WTC11 (cell line): ENCODE measurements around the gene PPARD. TPM values are rescaled to one million over a fixed set of nuclear protein-coding genes. Genes with fewer than 3 reads are reported as not detected.

ENCODE experiments used
- ATAC-seq: fragments of 200-7000 bp; cut with Tn5 transposase; 2 replicates; pipeline ENCODE4 v1.10.0; 2021; ENCODE audit warnings: mild to moderate bottlenecking, moderate library complexity
- CTCF ChIA-PET: fragments of 300-600 bp; sonication (Branson Sonifier 250); formaldehyde crosslinking; loops from one replicate; lab custom pipeline; 2021; ENCODE audit warnings: antibody characterized with exemption; lab: Charles Lee
- POLR2A ChIA-PET: fragments of 350-600 bp; sonication (Branson Sonifier 250); formaldehyde crosslinking; loops from one replicate; lab custom pipeline; 2021; ENCODE audit warnings: antibody characterized with exemption; lab: Charles Lee
- DNase-seq: peaks from one replicate; pipeline ENCODE4 v3.0.0; 2021; ENCODE audit warnings: low spot score
- H3K27ac Mint-ChIP-seq: 2 replicates; pipeline ENCODE4 v1.8.0; 2021; ENCODE audit warnings: mixed read lengths
- H3K27me3 Mint-ChIP-seq: 2 replicates; pipeline ENCODE4 v1.8.0; 2021; ENCODE audit warnings: low read depth, mild to moderate bottlenecking, moderate library complexity, mixed read lengths
- H3K36me3 Mint-ChIP-seq: 2 replicates; pipeline ENCODE4 v1.8.0; 2021; ENCODE audit warnings: mixed read lengths
- H3K4me1 Mint-ChIP-seq: 2 replicates; pipeline ENCODE4 v1.8.0; 2022; ENCODE audit warnings: mixed read lengths
- H3K4me3 Mint-ChIP-seq: 2 replicates; pipeline ENCODE4 v1.8.0; 2021; ENCODE audit warnings: mild to moderate bottlenecking, moderate library complexity, mixed read lengths
- H3K9me3 Mint-ChIP-seq: 2 replicates; pipeline ENCODE4 v1.8.0; 2021; ENCODE audit warnings: mixed read lengths
- CREB1 ChIP-seq: sonication (generic); formaldehyde crosslinking; IDR thresholded peaks from 2 replicates; pipeline ENCODE4 v1.8.0; 2023; ENCODE audit warnings: mild to moderate bottlenecking, missing genetic modification reagents
- FOXK1 ChIP-seq: sonication (generic); formaldehyde crosslinking; IDR thresholded peaks from 2 replicates; pipeline ENCODE4 v1.8.0; 2022; ENCODE audit warnings: mild to moderate bottlenecking, moderate library complexity, missing genetic modification reagents
- NR2C2 ChIP-seq: sonication (generic); formaldehyde crosslinking; IDR thresholded peaks from 2 replicates; pipeline ENCODE4 v1.8.0; 2022; ENCODE audit warnings: mild to moderate bottlenecking, missing genetic modification reagents
- SOX15 ChIP-seq: fragments of 250-450 bp; sonication (Bioruptor Pico); IDR thresholded peaks from 2 replicates; pipeline ENCODE4 v1.9.0; 2021; ENCODE audit warnings: mild to moderate bottlenecking
- ZNF121 ChIP-seq: sonication (generic); formaldehyde crosslinking; IDR thresholded peaks from 2 replicates; pipeline ENCODE4 v1.8.0; 2023; ENCODE audit warnings: missing genetic modification reagents
- ZNF317 ChIP-seq: sonication (generic); formaldehyde crosslinking; IDR thresholded peaks from 2 replicates; pipeline ENCODE4 v1.8.1; 2023; ENCODE audit warnings: low read depth, mild to moderate bottlenecking, moderate library complexity, missing genetic modification reagents, borderline replicate concordance
- ZNF416 ChIP-seq: fragments of 250-450 bp; sonication (Bioruptor Pico); IDR thresholded peaks from 2 replicates; pipeline ENCODE4 v1.9.0; 2021; ENCODE audit warnings: mild to moderate bottlenecking, inconsistent platforms
- ZNF423 ChIP-seq: fragments of 250-450 bp; sonication (Bioruptor Pico); IDR thresholded peaks from 2 replicates; pipeline ENCODE4 v2.1.2; 2022; ENCODE audit warnings: mild to moderate bottlenecking, moderate library complexity
- total RNA-seq: library from RNA; stranded (reverse); gene quantifications from 3 replicates; pipeline ENCODE4 v1.2.3, GENCODE V29; 2021
- TF ChIP-seq, protein P1 (sequence below): fragments of 250-450 bp; sonication (Bioruptor Pico); IDR thresholded peaks from 2 replicates; pipeline ENCODE4 v1.9.0; 2021; ENCODE audit warnings: moderate library complexity, mild to moderate bottlenecking, inconsistent platforms, borderline replicate concordance
- TF ChIP-seq, protein P2 (sequence below): sonication (generic); formaldehyde crosslinking; IDR thresholded peaks from 2 replicates; pipeline ENCODE4 v1.8.0; 2022; ENCODE audit warnings: missing genetic modification reagents
- TF ChIP-seq, protein P3 (sequence below): sonication (generic); formaldehyde crosslinking; conservative IDR thresholded peaks from 2 replicates; pipeline ENCODE4 v1.8.1; 2023; ENCODE audit warnings: mild to moderate bottlenecking, low read depth, missing genetic modification reagents, moderate library complexity
- TF ChIP-seq, protein P4 (sequence below): sonication (generic); formaldehyde crosslinking; conservative IDR thresholded peaks from 2 replicates; pipeline ENCODE4 v1.8.1; 2022; ENCODE audit warnings: mild to moderate bottlenecking, missing genetic modification reagents
- TF ChIP-seq, protein P5 (sequence below): fragments of 200-600 bp; IDR thresholded peaks from 2 replicates; pipeline ENCODE4 v1.8.0; 2022; ENCODE audit warnings: antibody characterized with exemption
- TF ChIP-seq, protein P6 (sequence below): sonication (generic); formaldehyde crosslinking; IDR thresholded peaks from 2 replicates; pipeline ENCODE4 v1.8.1; 2022; ENCODE audit warnings: mild to moderate bottlenecking, missing genetic modification reagents, moderate library complexity, borderline replicate concordance
- TF ChIP-seq, protein P7 (sequence below): sonication (generic); formaldehyde crosslinking; IDR thresholded peaks from 2 replicates; pipeline ENCODE4 v1.8.1; 2023; ENCODE audit warnings: mild to moderate bottlenecking, missing genetic modification reagents, moderate library complexity
- TF ChIP-seq, protein P8 (sequence below): sonication (generic); formaldehyde crosslinking; IDR thresholded peaks from 2 replicates; pipeline ENCODE4 v1.8.1; 2023; ENCODE audit warnings: mild to moderate bottlenecking, missing genetic modification reagents

Gene PPARD
- total RNA-seq, 1 experiment from 2014 or later: 14.7 TPM

DNA sequence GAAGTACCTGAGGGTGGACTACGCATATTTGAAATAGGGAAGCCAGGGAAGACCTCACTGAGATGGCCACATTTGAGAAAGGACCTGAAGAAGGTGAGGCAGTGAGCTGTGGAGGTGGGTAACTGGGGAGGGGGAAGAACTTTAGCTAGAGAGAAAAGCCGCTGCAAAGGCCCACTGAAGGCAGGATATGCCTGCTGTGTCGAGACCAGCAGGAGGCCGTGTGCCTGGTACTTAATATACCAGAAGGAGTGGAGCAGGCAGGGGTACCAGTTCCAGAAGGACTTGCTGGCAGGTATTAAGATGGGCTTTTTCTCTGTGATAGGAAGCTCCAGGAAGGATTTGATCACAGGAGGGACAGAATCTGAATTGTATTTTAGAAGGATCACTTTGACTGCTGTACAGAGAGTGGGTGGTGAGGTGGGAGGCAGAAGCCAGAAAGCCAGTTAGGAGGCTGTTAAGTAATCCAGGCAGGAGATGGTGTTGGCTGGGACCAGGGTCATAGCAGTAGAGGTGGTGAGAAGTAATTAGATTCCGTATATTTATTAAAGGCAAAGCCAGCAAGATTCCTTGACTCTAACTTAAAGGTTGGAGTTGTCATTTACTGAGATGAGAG lies 55.6 kb downstream of the PPARD start:
- no peak overlapping the region for H3K27ac Mint-ChIP-seq
- H3K9me3 Mint-ChIP-seq: peaks cover 10% of the 10 kb centered on the region
- no peak overlapping the region for H3K4me3 Mint-ChIP-seq
- H3K4me1 Mint-ChIP-seq: peaks cover 22% of the 10 kb centered on the region
- no peaks in the 10 kb centered on the region for H3K27me3 Mint-ChIP-seq
- POLR2A ChIA-PET: no interaction called here
- CTCF ChIA-PET: interaction anchor here (0.8 to 1.0 kb wide), 2 partner anchors 8 to 79 kb away, joined by 3 to 4 read pairs; no protein-coding TSS in a partner anchor
- DNase-seq (no peak), ATAC-seq (peak; percentile 59)
- peak; percentile 82 for TF ChIP-seq ZNF121 (CRISPR knock-in tag)
- TF ChIP-seq, protein P1, sequence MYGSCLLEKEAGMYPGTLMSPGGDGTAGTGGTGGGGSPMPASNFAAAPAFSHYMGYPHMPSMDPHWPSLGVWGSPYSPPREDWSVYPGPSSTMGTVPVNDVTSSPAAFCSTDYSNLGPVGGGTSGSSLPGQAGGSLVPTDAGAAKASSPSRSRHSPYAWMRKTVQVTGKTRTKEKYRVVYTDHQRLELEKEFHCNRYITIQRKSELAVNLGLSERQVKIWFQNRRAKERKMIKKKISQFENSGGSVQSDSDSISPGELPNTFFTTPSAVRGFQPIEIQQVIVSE: no peak
- H3K36me3 Mint-ChIP-seq: peaks cover 7% of the 10 kb centered on the region

DNA sequence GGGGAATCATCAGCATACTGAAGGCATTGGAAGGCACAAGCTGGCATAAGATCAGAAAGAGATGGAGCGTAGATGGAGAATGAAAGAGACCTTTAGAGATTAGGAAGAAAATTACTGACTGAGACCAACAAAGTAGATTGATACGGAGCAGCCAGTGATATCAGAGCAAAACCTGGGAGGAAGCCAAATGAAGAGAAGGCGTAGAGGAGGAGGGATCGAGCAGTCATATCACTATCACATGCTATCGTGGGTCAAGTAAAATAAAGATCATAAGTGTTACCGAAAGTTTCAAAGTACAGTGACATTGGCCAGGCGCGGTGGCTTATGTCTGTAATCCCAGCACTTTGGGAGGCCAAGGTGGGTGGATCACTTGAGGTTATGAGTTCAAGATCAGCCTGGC lies 56.2 kb downstream of the PPARD start:
- Mint-ChIP-seq H3K4me1 (peaks cover 21% of the 10 kb centered on the region), H3K27ac (no peak overlapping the region), H3K4me3 (no peak overlapping the region), H3K36me3 (peaks cover 7% of the 10 kb centered on the region), H3K9me3 (peaks cover 10% of the 10 kb centered on the region), H3K27me3 (no peaks in the 10 kb centered on the region)
- no peak for ATAC-seq
- no peak for DNase-seq
- ChIA-PET CTCF (interaction anchor here (0.5 kb wide), 1 partner anchor 896 kb away, joined by 3 read pairs; no protein-coding TSS in a partner anchor), POLR2A (no interaction called here)
- TF ChIP-seq CREB1 (no peak), ZNF423 (CRISPR knock-in tag) (no peak), ZNF317 (no peak), SOX15 (CRISPR knock-in tag) (no peak), NR2C2 (CRISPR knock-in tag) (no peak), FOXK1 (CRISPR knock-in tag) (no peak), ZNF416 (CRISPR knock-in tag) (no peak)
- TF ChIP-seq, protein P2, sequence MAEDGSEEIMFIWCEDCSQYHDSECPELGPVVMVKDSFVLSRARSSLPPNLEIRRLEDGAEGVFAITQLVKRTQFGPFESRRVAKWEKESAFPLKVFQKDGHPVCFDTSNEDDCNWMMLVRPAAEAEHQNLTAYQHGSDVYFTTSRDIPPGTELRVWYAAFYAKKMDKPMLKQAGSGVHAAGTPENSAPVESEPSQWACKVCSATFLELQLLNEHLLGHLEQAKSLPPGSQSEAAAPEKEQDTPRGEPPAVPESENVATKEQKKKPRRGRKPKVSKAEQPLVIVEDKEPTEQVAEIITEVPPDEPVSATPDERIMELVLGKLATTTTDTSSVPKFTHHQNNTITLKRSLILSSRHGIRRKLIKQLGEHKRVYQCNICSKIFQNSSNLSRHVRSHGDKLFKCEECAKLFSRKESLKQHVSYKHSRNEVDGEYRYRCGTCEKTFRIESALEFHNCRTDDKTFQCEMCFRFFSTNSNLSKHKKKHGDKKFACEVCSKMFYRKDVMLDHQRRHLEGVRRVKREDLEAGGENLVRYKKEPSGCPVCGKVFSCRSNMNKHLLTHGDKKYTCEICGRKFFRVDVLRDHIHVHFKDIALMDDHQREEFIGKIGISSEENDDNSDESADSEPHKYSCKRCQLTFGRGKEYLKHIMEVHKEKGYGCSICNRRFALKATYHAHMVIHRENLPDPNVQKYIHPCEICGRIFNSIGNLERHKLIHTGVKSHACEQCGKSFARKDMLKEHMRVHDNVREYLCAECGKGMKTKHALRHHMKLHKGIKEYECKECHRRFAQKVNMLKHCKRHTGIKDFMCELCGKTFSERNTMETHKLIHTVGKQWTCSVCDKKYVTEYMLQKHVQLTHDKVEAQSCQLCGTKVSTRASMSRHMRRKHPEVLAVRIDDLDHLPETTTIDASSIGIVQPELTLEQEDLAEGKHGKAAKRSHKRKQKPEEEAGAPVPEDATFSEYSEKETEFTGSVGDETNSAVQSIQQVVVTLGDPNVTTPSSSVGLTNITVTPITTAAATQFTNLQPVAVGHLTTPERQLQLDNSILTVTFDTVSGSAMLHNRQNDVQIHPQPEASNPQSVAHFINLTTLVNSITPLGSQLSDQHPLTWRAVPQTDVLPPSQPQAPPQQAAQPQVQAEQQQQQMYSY (CRISPR knock-in tag): no peak
- TF ChIP-seq, protein P3, sequence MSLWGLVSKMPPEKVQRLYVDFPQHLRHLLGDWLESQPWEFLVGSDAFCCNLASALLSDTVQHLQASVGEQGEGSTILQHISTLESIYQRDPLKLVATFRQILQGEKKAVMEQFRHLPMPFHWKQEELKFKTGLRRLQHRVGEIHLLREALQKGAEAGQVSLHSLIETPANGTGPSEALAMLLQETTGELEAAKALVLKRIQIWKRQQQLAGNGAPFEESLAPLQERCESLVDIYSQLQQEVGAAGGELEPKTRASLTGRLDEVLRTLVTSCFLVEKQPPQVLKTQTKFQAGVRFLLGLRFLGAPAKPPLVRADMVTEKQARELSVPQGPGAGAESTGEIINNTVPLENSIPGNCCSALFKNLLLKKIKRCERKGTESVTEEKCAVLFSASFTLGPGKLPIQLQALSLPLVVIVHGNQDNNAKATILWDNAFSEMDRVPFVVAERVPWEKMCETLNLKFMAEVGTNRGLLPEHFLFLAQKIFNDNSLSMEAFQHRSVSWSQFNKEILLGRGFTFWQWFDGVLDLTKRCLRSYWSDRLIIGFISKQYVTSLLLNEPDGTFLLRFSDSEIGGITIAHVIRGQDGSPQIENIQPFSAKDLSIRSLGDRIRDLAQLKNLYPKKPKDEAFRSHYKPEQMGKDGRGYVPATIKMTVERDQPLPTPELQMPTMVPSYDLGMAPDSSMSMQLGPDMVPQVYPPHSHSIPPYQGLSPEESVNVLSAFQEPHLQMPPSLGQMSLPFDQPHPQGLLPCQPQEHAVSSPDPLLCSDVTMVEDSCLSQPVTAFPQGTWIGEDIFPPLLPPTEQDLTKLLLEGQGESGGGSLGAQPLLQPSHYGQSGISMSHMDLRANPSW (CRISPR knock-in tag): no peak
- TF ChIP-seq, protein P4, sequence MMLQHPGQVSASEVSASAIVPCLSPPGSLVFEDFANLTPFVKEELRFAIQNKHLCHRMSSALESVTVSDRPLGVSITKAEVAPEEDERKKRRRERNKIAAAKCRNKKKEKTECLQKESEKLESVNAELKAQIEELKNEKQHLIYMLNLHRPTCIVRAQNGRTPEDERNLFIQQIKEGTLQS (CRISPR knock-in tag): no peak
- TF ChIP-seq, protein P5, sequence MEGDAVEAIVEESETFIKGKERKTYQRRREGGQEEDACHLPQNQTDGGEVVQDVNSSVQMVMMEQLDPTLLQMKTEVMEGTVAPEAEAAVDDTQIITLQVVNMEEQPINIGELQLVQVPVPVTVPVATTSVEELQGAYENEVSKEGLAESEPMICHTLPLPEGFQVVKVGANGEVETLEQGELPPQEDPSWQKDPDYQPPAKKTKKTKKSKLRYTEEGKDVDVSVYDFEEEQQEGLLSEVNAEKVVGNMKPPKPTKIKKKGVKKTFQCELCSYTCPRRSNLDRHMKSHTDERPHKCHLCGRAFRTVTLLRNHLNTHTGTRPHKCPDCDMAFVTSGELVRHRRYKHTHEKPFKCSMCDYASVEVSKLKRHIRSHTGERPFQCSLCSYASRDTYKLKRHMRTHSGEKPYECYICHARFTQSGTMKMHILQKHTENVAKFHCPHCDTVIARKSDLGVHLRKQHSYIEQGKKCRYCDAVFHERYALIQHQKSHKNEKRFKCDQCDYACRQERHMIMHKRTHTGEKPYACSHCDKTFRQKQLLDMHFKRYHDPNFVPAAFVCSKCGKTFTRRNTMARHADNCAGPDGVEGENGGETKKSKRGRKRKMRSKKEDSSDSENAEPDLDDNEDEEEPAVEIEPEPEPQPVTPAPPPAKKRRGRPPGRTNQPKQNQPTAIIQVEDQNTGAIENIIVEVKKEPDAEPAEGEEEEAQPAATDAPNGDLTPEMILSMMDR: no peak
- TF ChIP-seq, protein P6, sequence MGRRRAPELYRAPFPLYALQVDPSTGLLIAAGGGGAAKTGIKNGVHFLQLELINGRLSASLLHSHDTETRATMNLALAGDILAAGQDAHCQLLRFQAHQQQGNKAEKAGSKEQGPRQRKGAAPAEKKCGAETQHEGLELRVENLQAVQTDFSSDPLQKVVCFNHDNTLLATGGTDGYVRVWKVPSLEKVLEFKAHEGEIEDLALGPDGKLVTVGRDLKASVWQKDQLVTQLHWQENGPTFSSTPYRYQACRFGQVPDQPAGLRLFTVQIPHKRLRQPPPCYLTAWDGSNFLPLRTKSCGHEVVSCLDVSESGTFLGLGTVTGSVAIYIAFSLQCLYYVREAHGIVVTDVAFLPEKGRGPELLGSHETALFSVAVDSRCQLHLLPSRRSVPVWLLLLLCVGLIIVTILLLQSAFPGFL: no peak
- TF ChIP-seq, protein P7, sequence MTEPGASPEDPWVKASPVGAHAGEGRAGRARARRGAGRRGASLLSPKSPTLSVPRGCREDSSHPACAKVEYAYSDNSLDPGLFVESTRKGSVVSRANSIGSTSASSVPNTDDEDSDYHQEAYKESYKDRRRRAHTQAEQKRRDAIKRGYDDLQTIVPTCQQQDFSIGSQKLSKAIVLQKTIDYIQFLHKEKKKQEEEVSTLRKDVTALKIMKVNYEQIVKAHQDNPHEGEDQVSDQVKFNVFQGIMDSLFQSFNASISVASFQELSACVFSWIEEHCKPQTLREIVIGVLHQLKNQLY: no peak
- TF ChIP-seq, protein P8, sequence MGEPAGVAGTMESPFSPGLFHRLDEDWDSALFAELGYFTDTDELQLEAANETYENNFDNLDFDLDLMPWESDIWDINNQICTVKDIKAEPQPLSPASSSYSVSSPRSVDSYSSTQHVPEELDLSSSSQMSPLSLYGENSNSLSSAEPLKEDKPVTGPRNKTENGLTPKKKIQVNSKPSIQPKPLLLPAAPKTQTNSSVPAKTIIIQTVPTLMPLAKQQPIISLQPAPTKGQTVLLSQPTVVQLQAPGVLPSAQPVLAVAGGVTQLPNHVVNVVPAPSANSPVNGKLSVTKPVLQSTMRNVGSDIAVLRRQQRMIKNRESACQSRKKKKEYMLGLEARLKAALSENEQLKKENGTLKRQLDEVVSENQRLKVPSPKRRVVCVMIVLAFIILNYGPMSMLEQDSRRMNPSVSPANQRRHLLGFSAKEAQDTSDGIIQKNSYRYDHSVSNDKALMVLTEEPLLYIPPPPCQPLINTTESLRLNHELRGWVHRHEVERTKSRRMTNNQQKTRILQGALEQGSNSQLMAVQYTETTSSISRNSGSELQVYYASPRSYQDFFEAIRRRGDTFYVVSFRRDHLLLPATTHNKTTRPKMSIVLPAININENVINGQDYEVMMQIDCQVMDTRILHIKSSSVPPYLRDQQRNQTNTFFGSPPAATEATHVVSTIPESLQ (CRISPR knock-in tag): no peak
